HG03575 (cell line): ENCODE data around the gene FPR3.
"Not testable (repeated sequence)": the region's sequence is repeated elsewhere in the genome, so short reads cannot be mapped to it uniquely, and the experiment has no call there.

Experiments used
- ATAC-seq: cut with Tn5 transposase; IDR thresholded peaks from one replicate; pipeline ENCODE4 v1.9.1; 2021; ENCODE audit not compliant: unreplicated experiment, insufficient number of reproducible peaks, low FRiP score; ENCODE audit errors: extremely low read depth

FPR3 gene

DNA sequence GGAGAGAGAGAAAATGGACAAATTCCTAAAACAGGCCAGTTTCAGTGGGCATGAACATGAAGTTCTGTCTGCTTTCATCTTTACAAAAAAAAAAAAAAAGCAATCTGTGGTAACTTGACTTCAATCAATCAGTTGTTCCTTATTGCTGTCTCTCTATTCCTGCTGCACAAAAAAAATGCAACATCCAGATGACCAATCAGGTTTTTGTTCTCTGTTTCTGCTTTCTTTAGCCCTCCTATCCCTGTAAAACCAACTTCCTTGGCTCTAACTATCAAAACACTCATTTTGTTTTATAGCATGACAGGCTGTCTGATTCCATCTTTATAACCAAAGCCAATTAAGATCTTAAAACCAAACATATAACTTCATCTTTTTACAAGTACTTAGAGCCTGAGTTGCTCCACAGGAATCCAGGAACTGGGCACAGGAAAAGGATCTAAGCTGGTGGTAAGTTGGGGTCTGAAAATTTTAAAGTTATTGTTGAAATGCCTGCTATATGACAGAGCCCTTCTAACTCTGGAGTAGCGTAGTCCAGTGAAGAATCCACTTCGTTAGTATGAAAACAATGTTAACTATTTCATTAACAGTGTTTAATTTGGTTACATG, at the start of gene FPR3:
Gene FPR3 (plus strand): TSS at position 273 of the 606 bp plus-strand sequence. CDS start 28,592 bp downstream, outside the sequence.
- ATAC-seq, result no peak

GRCh38 chr19:51746731-51747130, 48.2 kb upstream of the FPR3 start:
- no peak for ATAC-seq

DNA sequence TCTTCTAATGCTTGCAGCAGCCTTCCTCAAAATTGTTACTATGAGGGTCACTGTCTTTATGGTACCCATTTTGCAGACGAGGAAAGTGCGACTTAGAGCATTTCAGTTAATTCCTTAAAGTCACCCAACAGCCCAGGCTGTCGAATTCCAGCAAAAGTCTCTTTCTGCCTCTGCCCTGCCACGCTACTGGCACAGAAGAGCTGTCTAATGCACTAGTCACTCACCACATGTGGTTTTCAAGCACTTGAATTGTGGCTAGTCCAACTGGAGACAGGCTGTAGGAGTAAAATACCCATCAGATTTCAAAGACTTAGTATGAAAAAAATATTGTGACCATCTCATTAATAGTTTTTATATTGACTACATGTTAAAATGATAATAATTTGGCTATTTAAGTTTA, 45.0 kb upstream of the FPR3 start:
- ATAC-seq, result no peak

DNA sequence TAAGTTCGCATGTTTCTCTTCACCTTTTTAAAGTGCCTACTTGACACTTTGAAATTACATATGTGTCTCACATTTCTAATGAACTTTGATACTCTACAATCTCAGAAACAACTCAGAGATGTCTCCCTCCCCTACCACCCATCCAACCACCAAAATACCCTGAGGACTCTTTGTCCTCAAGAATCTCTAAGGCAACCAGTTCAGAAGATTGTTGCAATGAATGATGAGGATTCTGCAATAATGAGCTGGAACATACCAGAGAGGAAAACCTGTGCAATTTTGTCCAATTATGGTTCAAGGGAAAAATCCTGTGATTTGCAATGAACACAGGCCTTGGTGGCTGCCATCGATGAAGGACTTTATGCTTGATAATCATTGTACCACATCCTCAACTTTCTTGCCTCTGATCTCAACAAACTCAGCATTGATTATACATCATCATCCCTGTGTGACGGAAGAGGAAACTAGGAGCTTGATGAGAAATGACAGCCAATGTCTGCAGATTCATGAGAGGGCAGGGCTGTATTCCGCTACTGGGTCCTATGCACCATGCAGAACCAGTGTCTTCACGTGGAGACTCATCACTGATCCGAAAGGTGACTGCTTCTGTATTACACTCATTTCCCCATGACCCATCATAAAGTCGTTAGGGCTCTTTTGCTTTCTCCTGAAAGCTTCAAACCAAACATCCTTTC, 44.4 kb upstream of the FPR3 start:
- no peak for ATAC-seq

- no peak for ATAC-seq
Observed at GRCh38 chr19:51751655-51752054, 43.3 kb upstream of the FPR3 start, which contains the start of gene FPR1. FPR1 (minus strand) TSS chr19:51751878; CDS start chr19:51746994, 4,884 bp downstream.

DNA sequence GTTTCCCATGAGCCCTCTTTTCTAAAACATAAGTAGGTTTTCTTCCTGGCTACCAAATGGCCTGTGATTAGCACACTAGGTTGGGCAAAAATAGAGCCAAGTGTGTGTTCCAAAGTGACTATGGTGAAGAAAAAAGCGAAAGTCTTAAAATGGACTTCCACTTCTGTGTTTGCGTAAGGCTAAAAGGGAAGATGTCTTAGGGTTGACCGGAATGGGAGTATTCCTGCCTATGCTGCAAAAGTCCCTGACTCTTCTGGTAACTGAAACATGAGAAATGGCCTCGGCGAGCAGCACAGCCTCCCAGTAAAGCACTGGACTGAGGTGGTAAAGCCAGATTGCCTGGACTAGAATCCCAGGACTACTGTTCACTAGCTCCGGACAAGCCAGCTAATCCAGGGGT, 40.8 kb upstream of the FPR3 start:
- ATAC-seq, result no peak

DNA sequence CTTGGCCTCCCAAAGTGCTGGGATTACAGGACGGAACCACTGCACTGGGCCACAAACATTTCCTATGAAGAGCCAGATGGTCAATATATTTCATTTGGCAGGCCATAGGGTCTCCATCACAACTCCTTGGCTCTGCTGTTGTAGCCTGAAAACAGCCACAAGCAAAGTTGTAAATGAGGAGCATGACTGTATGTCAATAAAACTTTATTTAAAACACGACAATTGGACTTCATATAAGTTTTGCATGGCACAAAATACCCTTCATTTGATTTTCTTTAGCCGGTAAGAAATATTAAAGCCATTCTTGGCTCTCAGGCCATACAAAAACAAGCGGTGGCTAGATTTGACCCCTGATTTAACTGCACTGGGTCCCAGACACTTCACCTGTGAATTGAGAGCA, 40.2 kb upstream of the FPR3 start:
- ATAC-seq, result no peak

DNA sequence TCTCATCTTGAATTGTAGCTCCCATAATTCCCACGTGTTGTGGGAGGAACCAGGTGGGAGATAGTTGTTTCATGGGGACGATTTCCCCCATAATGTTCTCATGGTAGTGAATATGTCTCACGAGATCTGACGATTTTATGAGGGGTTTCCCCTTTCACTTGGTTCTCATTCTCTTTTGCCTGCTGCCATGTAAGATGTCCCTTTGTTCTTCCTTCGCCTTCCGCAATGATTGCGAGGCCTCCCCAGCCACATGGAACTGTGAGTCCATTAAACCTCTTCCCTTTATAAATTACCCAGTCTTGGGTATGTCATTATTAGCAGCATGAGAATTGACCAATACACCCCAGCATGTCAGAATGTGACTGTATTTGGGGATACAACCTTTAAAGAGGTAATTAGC, 39.4 kb upstream of the FPR3 start:
- ATAC-seq, result no peak

DNA sequence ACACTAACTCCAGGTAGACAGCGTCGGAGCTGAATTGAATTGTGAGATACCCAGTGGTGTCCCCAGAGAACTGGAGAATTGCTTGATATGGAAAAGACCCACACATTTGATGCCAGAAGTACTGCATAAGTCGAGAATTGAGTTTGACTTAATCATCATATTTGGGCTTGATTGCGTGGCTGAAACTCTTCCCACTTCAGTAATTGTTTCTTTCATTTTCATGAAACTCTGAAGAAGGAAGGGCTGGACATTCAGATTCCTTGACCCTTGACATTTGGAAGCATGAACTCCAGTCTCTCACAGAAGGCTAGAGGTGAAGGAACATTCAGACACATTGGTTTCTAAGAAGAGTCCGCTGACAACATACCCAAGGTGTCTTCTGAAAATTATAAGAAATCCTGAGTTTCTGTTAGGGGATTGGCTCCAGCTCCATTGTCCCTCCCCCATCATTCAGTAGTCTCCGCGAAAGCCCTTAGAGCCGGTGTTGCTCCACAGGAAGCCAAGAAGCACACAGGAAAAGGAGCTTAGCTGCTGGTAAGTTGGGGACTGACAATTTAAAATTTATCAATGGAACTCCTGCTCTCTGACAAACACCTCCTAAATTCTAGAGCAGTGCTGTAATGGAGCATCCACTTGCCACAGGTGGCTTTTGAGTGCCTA, 34.1 kb upstream of the FPR3 start, which contains the start of gene FPR2:
Gene FPR2 (plus strand): TSS at position 484 of the 660 bp plus-strand sequence. CDS start 7,479 bp downstream, outside the sequence.
- ATAC-seq, result no peak

DNA sequence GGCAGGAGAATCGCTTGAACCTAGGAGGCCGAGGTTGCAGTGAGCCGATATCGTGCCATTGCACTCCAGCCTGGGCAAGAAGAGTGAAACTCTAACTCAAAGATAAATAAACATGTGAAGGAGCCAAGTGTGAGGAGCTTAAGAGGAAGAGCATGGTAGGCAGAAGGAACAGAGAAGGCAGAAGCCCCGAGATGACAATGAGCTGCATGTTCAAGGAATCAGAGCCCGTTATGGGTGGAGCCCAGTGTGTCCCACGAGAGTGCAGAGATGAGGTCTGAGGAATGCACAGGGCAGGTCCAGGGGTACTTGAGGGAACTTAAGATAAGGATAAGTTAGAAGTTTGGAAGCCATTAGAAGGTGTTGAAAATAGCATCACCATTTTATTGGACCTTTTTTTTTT, 33.3 kb upstream of the FPR3 start:
- no peak for ATAC-seq

- no peak for ATAC-seq
Observed at GRCh38 chr19:51765086-51765485, 29.9 kb upstream of the FPR3 start.

DNA sequence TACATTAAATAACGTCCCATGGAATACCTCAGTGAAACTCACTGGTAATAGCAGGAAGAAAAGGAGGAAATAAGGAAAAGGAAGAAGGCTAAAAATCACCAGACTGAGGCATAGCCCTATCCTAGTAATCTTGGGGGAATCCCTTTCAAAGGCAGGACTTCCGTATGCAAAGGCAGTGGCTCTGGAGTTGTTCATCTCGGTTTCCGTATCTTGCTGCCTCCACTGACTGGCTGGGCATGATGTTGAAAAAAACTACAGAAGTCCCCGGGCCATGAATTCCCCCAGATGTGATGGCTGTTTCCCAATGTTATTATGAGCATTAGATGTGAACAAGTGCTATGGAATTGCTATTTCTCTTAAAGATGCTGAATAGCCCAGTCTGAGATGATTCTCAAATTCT, 28.5 kb upstream of the FPR3 start:
- ATAC-seq, result no peak

DNA sequence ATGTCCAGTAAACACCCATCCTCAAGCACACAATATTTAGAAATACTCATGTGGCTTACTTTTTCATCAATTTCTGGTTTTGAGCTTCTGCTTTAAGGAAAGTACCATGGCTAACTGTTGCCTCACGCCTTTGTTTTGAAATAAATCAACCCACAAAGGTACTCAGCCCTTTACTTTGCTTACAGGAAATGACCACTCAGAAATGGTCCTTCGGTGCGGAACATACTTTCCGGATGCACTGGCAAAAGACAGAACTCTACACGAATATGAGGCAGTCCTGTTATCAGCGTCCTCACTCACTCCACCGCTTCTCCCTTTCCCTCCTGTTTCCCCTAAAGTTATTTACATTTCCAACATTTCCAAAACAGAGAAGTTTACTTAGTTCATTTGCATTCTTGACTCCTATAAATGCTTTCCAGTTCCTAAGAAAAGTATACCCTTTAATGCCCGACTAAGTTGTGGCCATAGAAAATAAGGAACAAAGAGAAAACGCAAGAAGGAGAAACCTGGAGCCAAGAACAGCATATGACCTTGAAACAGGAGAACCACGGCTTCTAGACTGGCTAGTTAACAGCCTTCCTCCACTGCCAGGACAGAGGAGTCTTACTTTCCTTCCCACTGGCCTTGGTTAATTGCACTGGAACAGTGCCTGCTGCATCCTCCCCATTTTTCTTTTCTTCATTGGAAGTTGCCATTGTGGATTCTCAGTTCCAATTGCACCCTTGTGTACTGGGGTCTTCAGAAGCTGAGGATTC, 23.4 kb upstream of the FPR3 start:
- ATAC-seq, result no peak

- ATAC-seq, result no peak
Observed at GRCh38 chr19:51772977-51773376, 22.0 kb upstream of the FPR3 start.

GRCh38 chr19:51776561-51776960, 18.4 kb upstream of the FPR3 start:
- not testable (repeated sequence) for ATAC-seq

- no peak for ATAC-seq
Observed at GRCh38 chr19:51777570-51778462, 17.1 kb upstream of the FPR3 start.

GRCh38 chr19:51779181-51779580, 15.8 kb upstream of the FPR3 start:
- ATAC-seq, result no peak

DNA sequence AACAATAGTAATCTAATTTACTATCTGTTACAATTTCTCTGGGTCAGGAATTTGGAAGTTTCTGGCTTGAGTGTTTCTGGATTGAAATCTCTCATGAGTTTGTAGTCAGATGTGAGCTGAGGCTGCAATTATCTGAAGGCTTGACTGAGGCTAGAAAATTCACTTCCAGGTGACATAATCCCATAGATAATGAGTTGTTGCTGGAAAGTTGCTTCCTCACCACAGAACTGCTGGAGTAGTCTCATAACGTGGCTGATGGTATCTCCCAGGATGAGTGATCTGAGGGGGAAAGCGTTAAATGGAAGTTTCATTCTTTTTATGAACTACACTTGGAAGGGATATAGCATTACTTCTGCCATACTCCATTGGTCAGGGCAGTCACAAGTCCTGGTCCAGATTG, 15.3 kb upstream of the FPR3 start:
- no peak for ATAC-seq

DNA sequence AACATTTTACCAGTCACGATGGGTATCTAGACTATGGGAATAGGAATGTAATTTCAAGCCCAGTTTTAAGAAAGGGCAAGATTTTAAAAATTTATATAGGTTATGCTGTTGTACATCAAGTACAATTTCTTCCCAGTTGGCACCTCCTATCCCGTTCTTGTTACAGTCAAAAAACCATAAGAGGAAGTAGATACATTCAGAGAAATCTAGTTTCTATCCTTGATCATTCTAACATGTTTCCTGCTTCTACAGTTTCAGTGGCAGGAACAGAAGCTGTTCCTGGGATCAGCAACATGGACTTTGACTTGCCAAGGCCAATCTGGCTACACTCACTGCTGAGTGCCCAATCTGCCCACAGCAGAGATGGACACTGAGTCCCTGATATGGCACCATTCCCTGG, 14.7 kb upstream of the FPR3 start:
- no peak for ATAC-seq
